ENCODE data around the gene SPDEF. TPM values are rescaled to one million over a fixed set of nuclear protein-coding genes. Genes with fewer than 3 reads are reported as not detected.

Gene SPDEF
- total and polyA plus RNA-seq, 2 experiments from 2014 or later = 0.69 TPM; not detected in 1

- TF ChIP-seq, protein P1, sequence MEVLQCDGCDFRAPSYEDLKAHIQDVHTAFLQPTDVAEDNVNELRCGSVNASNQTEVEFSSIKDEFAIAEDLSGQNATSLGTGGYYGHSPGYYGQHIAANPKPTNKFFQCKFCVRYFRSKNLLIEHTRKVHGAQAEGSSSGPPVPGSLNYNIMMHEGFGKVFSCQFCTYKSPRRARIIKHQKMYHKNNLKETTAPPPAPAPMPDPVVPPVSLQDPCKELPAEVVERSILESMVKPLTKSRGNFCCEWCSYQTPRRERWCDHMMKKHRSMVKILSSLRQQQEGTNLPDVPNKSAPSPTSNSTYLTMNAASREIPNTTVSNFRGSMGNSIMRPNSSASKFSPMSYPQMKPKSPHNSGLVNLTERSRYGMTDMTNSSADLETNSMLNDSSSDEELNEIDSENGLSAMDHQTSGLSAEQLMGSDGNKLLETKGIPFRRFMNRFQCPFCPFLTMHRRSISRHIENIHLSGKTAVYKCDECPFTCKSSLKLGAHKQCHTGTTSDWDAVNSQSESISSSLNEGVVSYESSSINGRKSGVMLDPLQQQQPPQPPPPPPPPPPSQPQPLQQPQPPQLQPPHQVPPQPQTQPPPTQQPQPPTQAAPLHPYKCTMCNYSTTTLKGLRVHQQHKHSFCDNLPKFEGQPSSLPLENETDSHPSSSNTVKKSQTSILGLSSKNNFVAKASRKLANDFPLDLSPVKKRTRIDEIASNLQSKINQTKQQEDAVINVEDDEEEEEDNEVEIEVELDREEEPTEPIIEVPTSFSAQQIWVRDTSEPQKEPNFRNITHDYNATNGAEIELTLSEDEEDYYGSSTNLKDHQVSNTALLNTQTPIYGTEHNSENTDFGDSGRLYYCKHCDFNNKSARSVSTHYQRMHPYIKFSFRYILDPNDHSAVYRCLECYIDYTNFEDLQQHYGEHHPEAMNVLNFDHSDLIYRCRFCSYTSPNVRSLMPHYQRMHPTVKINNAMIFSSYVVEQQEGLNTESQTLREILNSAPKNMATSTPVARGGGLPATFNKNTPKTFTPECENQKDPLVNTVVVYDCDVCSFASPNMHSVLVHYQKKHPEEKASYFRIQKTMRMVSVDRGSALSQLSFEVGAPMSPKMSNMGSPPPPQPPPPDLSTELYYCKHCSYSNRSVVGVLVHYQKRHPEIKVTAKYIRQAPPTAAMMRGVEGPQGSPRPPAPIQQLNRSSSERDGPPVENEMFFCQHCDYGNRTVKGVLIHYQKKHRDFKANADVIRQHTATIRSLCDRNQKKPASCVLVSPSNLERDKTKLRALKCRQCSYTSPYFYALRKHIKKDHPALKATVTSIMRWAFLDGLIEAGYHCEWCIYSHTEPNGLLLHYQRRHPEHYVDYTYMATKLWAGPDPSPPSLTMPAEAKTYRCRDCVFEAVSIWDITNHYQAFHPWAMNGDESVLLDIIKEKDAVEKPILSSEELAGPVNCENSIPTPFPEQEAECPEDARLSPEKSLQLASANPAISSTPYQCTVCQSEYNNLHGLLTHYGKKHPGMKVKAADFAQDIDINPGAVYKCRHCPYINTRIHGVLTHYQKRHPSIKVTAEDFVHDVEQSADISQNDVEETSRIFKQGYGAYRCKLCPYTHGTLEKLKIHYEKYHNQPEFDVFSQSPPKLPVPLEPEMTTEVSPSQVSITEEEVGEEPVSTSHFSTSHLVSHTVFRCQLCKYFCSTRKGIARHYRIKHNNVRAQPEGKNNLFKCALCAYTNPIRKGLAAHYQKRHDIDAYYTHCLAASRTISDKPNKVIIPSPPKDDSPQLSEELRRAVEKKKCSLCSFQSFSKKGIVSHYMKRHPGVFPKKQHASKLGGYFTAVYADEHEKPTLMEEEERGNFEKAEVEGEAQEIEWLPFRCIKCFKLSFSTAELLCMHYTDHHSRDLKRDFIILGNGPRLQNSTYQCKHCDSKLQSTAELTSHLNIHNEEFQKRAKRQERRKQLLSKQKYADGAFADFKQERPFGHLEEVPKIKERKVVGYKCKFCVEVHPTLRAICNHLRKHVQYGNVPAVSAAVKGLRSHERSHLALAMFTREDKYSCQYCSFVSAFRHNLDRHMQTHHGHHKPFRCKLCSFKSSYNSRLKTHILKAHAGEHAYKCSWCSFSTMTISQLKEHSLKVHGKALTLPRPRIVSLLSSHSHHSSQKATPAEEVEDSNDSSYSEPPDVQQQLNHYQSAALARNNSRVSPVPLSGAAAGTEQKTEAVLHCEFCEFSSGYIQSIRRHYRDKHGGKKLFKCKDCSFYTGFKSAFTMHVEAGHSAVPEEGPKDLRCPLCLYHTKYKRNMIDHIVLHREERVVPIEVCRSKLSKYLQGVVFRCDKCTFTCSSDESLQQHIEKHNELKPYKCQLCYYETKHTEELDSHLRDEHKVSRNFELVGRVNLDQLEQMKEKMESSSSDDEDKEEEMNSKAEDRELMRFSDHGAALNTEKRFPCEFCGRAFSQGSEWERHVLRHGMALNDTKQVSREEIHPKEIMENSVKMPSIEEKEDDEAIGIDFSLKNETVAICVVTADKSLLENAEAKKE (CRISPR knock-in tag; IDR thresholded peaks at IDR 0.05) = no peak
- no peak for TF ChIP-seq STAT1 (IDR thresholded peaks at IDR 0.05; ENCODE audit: unreplicated experiment)
- TF ChIP-seq JUNB (IDR thresholded peaks at IDR 0.05; ENCODE audit: unreplicated experiment) = no peak
Observed at GRCh38 chr6:34494973-34495372, 61.2 kb downstream of the SPDEF start (continued).

DNA sequence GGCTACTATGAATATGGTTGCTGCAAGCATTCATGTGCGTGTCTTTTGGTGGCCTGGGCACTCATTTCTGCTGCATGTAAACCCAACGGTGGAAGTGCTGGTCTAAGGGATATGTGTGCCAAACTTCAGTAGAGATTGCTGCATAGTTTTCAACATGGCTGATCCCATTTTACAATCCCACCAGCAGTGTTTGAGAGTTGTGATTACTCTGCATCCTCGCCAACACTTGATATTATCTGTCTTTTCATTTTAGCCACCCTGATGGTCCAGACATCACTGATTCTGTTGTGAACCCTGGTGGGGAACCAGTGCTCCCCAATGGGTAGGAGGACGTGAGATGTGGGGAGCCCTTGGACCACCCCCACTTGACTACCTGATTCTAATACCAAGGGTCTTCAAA lies 62.8 kb downstream of the SPDEF start:
- Mint-ChIP-seq H3K9me3 (no peaks in the 10 kb centered on the region; the same call in 2 of the 3 replicates), H3K4me1 (peaks cover 9% of the 10 kb centered on the region), H3K27me3 (ENCODE audit: insufficient read depth, low read depth, poor library complexity) (peaks cover 8% of the 10 kb centered on the region), H3K4me3 (no peak overlapping the region), H3K36me3 (ENCODE audit: low read depth) (no peaks in the 10 kb centered on the region), H3K27ac (no peak overlapping the region)
- H3K4me3 ChIP-seq = no peak overlapping the region
- H3K36me3 ChIP-seq (ENCODE audit: insufficient read depth) = no peaks in the 10 kb centered on the region
- no peak for ATAC-seq
- peaks cover 3% of the 10 kb centered on the region; the same call in 1 of the 2 replicates for H3K4me1 ChIP-seq (ENCODE audit: insufficient read depth)
- DNase-seq (ENCODE audit: low spot score) = no peak
- H4K20me1 ChIP-seq (replicated peaks; ENCODE audit: insufficient read depth) = no peaks in the 10 kb centered on the region
- H3K9me2 ChIP-seq (ENCODE audit: insufficient read depth) = no peaks in the 10 kb centered on the region
- H3K27me3 ChIP-seq (ENCODE audit: insufficient read depth) = no peaks in the 10 kb centered on the region
- H3K79me2 ChIP-seq (replicated peaks; ENCODE audit: insufficient read depth) = no peaks in the 10 kb centered on the region
- H3F3A ChIP-seq (replicated peaks; ENCODE audit: low read depth) = no peaks in the 10 kb centered on the region
- H3K4me2 ChIP-seq = no peak overlapping the region
- no peak overlapping the region for H2AFZ ChIP-seq
- no peak overlapping the region for H3K27ac ChIP-seq (ENCODE audit: low read depth)
- TF ChIP-seq ETS1 (IDR thresholded peaks at IDR 0.05) (no peak), ZNF331 (CRISPR knock-in tag; IDR thresholded peaks at IDR 0.05; ENCODE audit: low read depth) (no peak), JUNB (IDR thresholded peaks at IDR 0.05; ENCODE audit: unreplicated experiment) (no peak), CREB1 (CRISPR knock-in tag; IDR thresholded peaks at IDR 0.05; ENCODE audit: low read depth) (no peak), ZNF114 (CRISPR knock-in tag; IDR thresholded peaks at IDR 0.05) (no peak), REST (IDR thresholded peaks at IDR 0.05; ENCODE audit: unreplicated experiment) (no peak)
